HG03139 (cell line): ENCODE data around the gene ERGIC2.
"Not testable (repeated sequence)": the region's sequence is repeated elsewhere in the genome, so short reads cannot be mapped to it uniquely, and the experiment has no call there.

Source experiments
- ATAC-seq: cut with Tn5 transposase; IDR thresholded peaks from one replicate; pipeline ENCODE4 v1.9.1; 2021; ENCODE audit not compliant: unreplicated experiment

The ERGIC2 gene

DNA sequence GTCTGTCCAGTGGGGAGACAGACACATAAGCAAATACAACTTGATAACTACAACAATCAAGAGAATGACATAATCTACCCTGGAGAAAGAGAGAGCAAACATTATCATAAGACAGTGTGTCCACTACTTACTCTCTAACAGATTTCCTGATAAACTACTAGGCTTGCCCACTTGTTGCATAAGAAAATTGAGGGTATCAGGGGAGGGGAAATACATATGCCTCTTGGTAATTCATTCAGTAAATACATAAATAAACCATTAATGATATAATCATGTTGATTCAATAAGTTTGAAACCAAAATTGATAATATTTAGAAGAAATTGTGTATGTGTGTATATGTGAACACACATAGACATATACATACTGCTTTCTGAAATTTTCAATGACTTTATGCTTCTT is 76.6 kb downstream of the ERGIC2 start:
- ATAC-seq, result no peak

DNA sequence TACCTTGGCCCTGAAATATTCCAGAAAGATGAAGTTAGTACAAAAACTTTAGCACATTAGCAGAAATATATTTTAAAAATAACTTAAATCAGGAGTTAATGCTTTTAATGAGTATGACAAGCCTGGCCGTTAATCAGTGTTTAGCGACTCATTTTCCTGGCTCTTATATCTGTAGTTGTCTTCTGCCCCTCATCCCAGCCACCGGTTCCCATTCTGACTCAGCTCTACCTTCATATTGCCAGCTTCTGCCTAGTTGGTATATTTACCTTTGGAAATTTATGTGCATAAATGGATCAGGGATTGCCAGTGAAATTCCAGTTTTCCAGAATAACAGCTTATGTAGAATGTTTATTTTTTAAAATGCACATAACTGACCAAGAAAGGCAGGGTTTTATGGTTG is 79.9 kb downstream of the ERGIC2 start:
- no peak for ATAC-seq

- no peak for ATAC-seq
Observed at GRCh38 chr12:29299633-29300032, 81.3 kb downstream of the ERGIC2 start.

GRCh38 chr12:29291226-29291625 is 89.7 kb downstream of the ERGIC2 start:
- ATAC-seq, result no peak

DNA sequence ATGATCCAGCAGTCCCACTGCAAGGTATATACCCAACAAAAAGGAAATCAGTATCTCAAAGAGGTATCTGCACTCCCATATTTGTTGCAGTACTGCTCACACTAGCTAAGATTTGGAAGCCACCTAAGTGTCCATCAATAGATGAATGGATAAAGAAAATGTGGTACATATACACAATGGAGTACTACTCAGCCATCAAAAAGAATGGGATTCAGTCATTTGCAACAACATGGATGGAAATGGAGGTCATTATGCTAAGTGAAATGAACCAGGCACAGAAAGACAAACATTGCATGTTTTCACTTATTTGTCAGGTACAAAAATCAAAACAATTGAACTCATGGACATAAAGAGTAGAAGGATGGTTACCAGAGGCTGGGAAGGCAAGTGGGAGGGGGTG is 90.5 kb downstream of the ERGIC2 start:
- not testable (repeated sequence) for ATAC-seq

- no peak for ATAC-seq
Observed at GRCh38 chr12:29288031-29288430, 92.9 kb downstream of the ERGIC2 start.

DNA sequence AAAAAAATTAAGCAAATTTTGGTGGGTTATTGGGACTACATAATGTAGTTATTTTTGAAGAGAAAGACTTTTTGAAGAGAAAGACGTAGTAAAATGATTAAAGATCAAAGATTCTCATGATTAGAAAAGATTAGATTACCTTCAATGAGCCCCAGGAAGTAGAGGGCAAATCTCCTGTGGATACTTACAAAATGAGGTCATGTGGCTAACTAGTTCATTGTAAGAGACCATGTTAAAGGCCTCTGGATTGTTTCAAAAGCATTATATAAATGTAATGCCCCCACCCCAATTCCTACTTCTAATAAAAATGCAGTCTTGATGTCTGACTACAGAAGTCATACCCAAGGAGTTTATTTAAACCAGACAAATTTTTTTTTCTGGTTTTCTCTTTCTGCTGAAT is 93.3 kb downstream of the ERGIC2 start:
- ATAC-seq, result no peak
